NCI-H226 (cell line): ENCODE data around the gene DDI2.
"Not testable (repeated sequence)": the region's sequence is repeated elsewhere in the genome, so short reads cannot be mapped to it uniquely, and the experiment has no call there.

ENCODE experiments used
- DNase-seq: peaks from one replicate; pipeline ENCODE4 v3.0.0-alpha.2; 2015

DDI2 gene

GRCh38 chr1:15637826-15638225 is 20.6 kb downstream of the DDI2 start:
- no peak for DNase-seq

- DNase-seq: no peak
Measured at GRCh38 chr1:15639262-15639661, 22.0 kb downstream of the DDI2 start.

GRCh38 chr1:15639931-15640330 is 22.7 kb downstream of the DDI2 start:
- DNase-seq: no peak

GRCh38 chr1:15640667-15641066 is 23.4 kb downstream of the DDI2 start:
- DNase-seq: no peak

GRCh38 chr1:15649937-15650336 is 32.7 kb downstream of the DDI2 start:
- DNase-seq: no peak

- DNase-seq: no peak
Measured at GRCh38 chr1:15650433-15650832, 33.2 kb downstream of the DDI2 start.

GRCh38 chr1:15652130-15652529 is 34.9 kb downstream of the DDI2 start:
- DNase-seq: not testable (repeated sequence)

GRCh38 chr1:15654091-15654690 is 36.9 kb downstream of the DDI2 start:
- no peak for DNase-seq

- no peak for DNase-seq
Measured at GRCh38 chr1:15656464-15656863, 39.2 kb downstream of the DDI2 start.

GRCh38 chr1:15657021-15657420 is 39.8 kb downstream of the DDI2 start:
- no peak for DNase-seq

GRCh38 chr1:15660151-15660550 is 42.9 kb downstream of the DDI2 start:
- no peak for DNase-seq

GRCh38 chr1:15662477-15662876 is 45.2 kb downstream of the DDI2 start:
- no peak for DNase-seq

- no peak for DNase-seq
Measured at GRCh38 chr1:15663925-15664324, 46.7 kb downstream of the DDI2 start.

- DNase-seq: no peak
Measured at GRCh38 chr1:15667362-15667761, 50.1 kb downstream of the DDI2 start.

- DNase-seq: peak; percentile 20
Measured at GRCh38 chr1:15668089-15668754, 51.0 kb downstream of the DDI2 start.

GRCh38 chr1:15669074-15669473 is 51.8 kb downstream of the DDI2 start:
- DNase-seq: no peak

- no peak for DNase-seq
Measured at GRCh38 chr1:15669864-15670263, 52.6 kb downstream of the DDI2 start.

GRCh38 chr1:15671430-15671829 is 54.2 kb downstream of the DDI2 start:
- DNase-seq: no peak

GRCh38 chr1:15674386-15675159 is 57.3 kb downstream of the DDI2 start:
- DNase-seq: no peak

GRCh38 chr1:15676010-15676409 is 58.8 kb downstream of the DDI2 start:
- no peak for DNase-seq

- DNase-seq: peak; percentile 22
Measured at GRCh38 chr1:15676688-15677661, 59.7 kb downstream of the DDI2 start.

- DNase-seq: peak; percentile 90
Measured at GRCh38 chr1:15678578-15678977, 61.3 kb downstream of the DDI2 start.

- DNase-seq: peak; percentile 89
Measured at GRCh38 chr1:15680131-15680530, 62.9 kb downstream of the DDI2 start.
